ENCODE results near the gene NBPF1. TPM values are rescaled to one million over a fixed set of nuclear protein-coding genes. Genes with fewer than 3 reads are reported as not detected.
"Not testable (repeated sequence)": the region's sequence is repeated elsewhere in the genome, so short reads cannot be mapped to it uniquely, and the experiment has no call there.

Gene NBPF1
- total RNA-seq, 1 experiment from 2014 or later: 56.6 TPM

GRCh38 chr1:16520435-16521287, 92.7 kb downstream of the NBPF1 start:
- H3K36me3 ChIP-seq; DNase-seq (ENCODE audit: low read depth in 1 of 2, low spot score in 2 of 2); H3K27ac ChIP-seq; H3K4me3 ChIP-seq; H3K27me3 ChIP-seq (replicated peaks); H3K9me3 ChIP-seq (replicated peaks); H3K4me1 ChIP-seq (replicated peaks): not testable (repeated sequence)

GRCh38 chr1:16519255-16519951, 94.0 kb downstream of the NBPF1 start:
- H3K27ac ChIP-seq: not testable (repeated sequence)

GRCh38 chr1:16518913-16519254, 94.5 kb downstream of the NBPF1 start:
- not testable (repeated sequence) for H3K27ac ChIP-seq; H3K4me3 ChIP-seq; DNase-seq (ENCODE audit: low read depth in 1 of 2, low spot score in 2 of 2); H3K36me3 ChIP-seq; H3K9me3 ChIP-seq (replicated peaks); H3K4me1 ChIP-seq (replicated peaks); H3K27me3 ChIP-seq (replicated peaks)

More at GRCh38 chr1:16519255-16519951, 94.0 kb downstream of the NBPF1 start:
- not testable (repeated sequence) for DNase-seq (ENCODE audit: low read depth in 1 of 2, low spot score in 2 of 2); H3K4me3 ChIP-seq; H3K9me3 ChIP-seq (replicated peaks); H3K36me3 ChIP-seq; H3K27me3 ChIP-seq (replicated peaks); H3K4me1 ChIP-seq (replicated peaks)

- not testable (repeated sequence) for H3K4me3 ChIP-seq; H3K4me1 ChIP-seq (replicated peaks); H3K27me3 ChIP-seq (replicated peaks); H3K27ac ChIP-seq; H3K9me3 ChIP-seq (replicated peaks); H3K36me3 ChIP-seq; DNase-seq (ENCODE audit: low read depth in 1 of 2, low spot score in 2 of 2)
These were observed 96.5 kb downstream of the NBPF1 start for GRCh38 chr1:16516694-16517410.

- H3K27me3 ChIP-seq (replicated peaks): not testable (repeated sequence)
These were observed 99.0 kb downstream of the NBPF1 start, which contains the start of gene RNU1-1 for GRCh38 chr1:16514107-16515055. Gene RNU1-1, minus strand, starts transcription at chr1:16514285.

GRCh38 chr1:16513412-16514106, 99.8 kb downstream of the NBPF1 start:
- peak; percentile 90 to 98 for DNase-seq (ENCODE audit: low read depth in 1 of 2, low spot score in 2 of 2)
- H3K36me3 ChIP-seq; H3K4me3 ChIP-seq; H3K4me1 ChIP-seq (replicated peaks); H3K27ac ChIP-seq; H3K9me3 ChIP-seq (replicated peaks); H3K27me3 ChIP-seq (replicated peaks): not testable (repeated sequence)

More at GRCh38 chr1:16514107-16515055, 99.0 kb downstream of the NBPF1 start, which contains the start of gene RNU1-1:
- not testable (repeated sequence) for H3K36me3 ChIP-seq; H3K9me3 ChIP-seq (replicated peaks); H3K4me1 ChIP-seq (replicated peaks)
- peak within 1 kb of the TSS; percentile 20 for H3K4me3 ChIP-seq
- DNase-seq (ENCODE audit: low read depth in 1 of 2, low spot score in 2 of 2): peak; percentile 84 to 91
- peak within 1 kb of the TSS; percentile 100 for H3K27ac ChIP-seq

- DNase-seq (ENCODE audit: low read depth in 1 of 2, low spot score in 2 of 2): peak in 1 of 2 experiments; percentile 77
- not testable (repeated sequence) for H3K27ac ChIP-seq; H3K36me3 ChIP-seq; H3K9me3 ChIP-seq (replicated peaks); H3K4me3 ChIP-seq; H3K27me3 ChIP-seq (replicated peaks); H3K4me1 ChIP-seq (replicated peaks)
These were observed 100.5 kb downstream of the NBPF1 start for GRCh38 chr1:16512624-16513411.

Other genes with a start within 250 kb of the NBPF1 start
- 97.4 and 141 TPM in 2 replicates for gene SZRD1, start 246.3 kb downstream of the NBPF1 start, total RNA-seq (2014; rRNA removed; shearing (Covaris generic))
- not detected in 2 replicates for gene SPATA21, start 176.1 kb downstream of the NBPF1 start, total RNA-seq (2014; rRNA removed; shearing (Covaris generic))
- 129 and 138 TPM in 2 replicates for gene NECAP2, start 172.8 kb downstream of the NBPF1 start, total RNA-seq (2014; rRNA removed; shearing (Covaris generic))
- gene RNU1-1, start 99.3 kb downstream of the NBPF1 start, total RNA-seq (2014; rRNA removed; shearing (Covaris generic)): under 0.01 and 294 TPM in 2 replicates
- under 0.01 and 294 TPM in 2 replicates for gene RNU1-3, start 53.4 kb upstream of the NBPF1 start, total RNA-seq (2014; rRNA removed; shearing (Covaris generic))
- gene RNU1-4, start 127.0 kb upstream of the NBPF1 start, total RNA-seq (2014; rRNA removed; shearing (Covaris generic)): under 0.01 and 294 TPM in 2 replicates

Data from SJSA1 (cell line).